Activated CD4-positive, alpha-beta T cell treated with anti-CD3 and anti-CD28 coated beads for 36 hours (primary cell): ENCODE data around the gene ISX. TPM values are rescaled to one million over a fixed set of nuclear protein-coding genes. Genes with fewer than 3 reads are reported as not detected.
A peak's percentile ranks its signal among the peaks of the same experiment; 100 is the strongest.
"Not testable (repeated sequence)": the region's sequence is repeated elsewhere in the genome, so short reads cannot be mapped to it uniquely, and the experiment has no call there.

Source experiments
- ATAC-seq: fragments of 200-7000 bp; cut with Tn5 transposase; one replicate; pipeline ENCODE4 v1.10.0; 2021; ENCODE audit warnings: mild to moderate bottlenecking, moderate library complexity
- CTCF ChIA-PET: fragments of 350-600 bp; sonication (Branson Sonifier 250); formaldehyde crosslinking; loops from one replicate; lab custom pipeline; 2021; ENCODE audit warnings: antibody characterized with exemption; lab: Charles Lee
- POLR2A ChIA-PET: fragments of 350-600 bp; sonication (Branson Sonifier 250); formaldehyde crosslinking; loops from one replicate; lab custom pipeline; 2021; ENCODE audit warnings: antibody characterized with exemption, inconsistent platforms; lab: Charles Lee
- DNase-seq: peaks from one replicate; pipeline ENCODE4 v3.0.0-alpha.2; 2020
- H3K27ac Mint-ChIP-seq: one replicate; pipeline ENCODE4 v1.8.0; 2021; ENCODE audit warnings: mixed read lengths
- H3K27me3 Mint-ChIP-seq: one replicate; pipeline ENCODE4 v1.8.0; 2021; ENCODE audit warnings: mixed read lengths
- H3K36me3 Mint-ChIP-seq: one replicate; pipeline ENCODE4 v1.8.0; 2021; ENCODE audit warnings: low read depth, mixed read lengths
- H3K4me1 Mint-ChIP-seq: one replicate; pipeline ENCODE4 v1.8.0; 2021; ENCODE audit warnings: mixed read lengths
- H3K4me3 Mint-ChIP-seq: one replicate; pipeline ENCODE4 v1.8.0; 2021; ENCODE audit warnings: mild to moderate bottlenecking, moderate library complexity, mixed read lengths
- H3K9me3 Mint-ChIP-seq: one replicate; pipeline ENCODE4 v1.8.0; 2021; ENCODE audit warnings: low read depth, mixed read lengths
- intact Hi-C, 2 experiments: fragments of 100-400 bp; cut with DNase I in 1 of 2; cut with micrococcal nuclease in 1 of 2; formaldehyde crosslinking; loops; one replicate each; pipeline versions ENCODE4 v1.14.2 to v1.15.1; 2022 to 2024; cut with DNase I, micrococcal nuclease
- total RNA-seq, 2 experiments: library from RNA; stranded (reverse); gene quantifications; one replicate each; pipeline ENCODE4 v1.2.3, GENCODE V29; 2021

The ISX gene
- total RNA-seq, 2 experiments from 2014 or later: not detected

GRCh38 chr22:35034963-35035362 is 31.0 kb upstream of the ISX start:
- intact Hi-C loops: no loop called here
- no peak for ATAC-seq
- CTCF ChIA-PET: no interaction called here

GRCh38 chr22:35037089-35037488 is 28.9 kb upstream of the ISX start:
- ChIA-PET POLR2A (no interaction called here), CTCF (interaction anchor here (0.6 to 0.7 kb wide), 3 partner anchors 45 to 144 kb away, joined by 3 read pairs; no protein-coding TSS in a partner anchor)
- H3K27ac Mint-ChIP-seq: no peak overlapping the region
- intact Hi-C loops: no loop called here
- no peaks in the 10 kb centered on the region for H3K9me3 Mint-ChIP-seq
- no peaks in the 10 kb centered on the region for H3K36me3 Mint-ChIP-seq
- peaks cover 11% of the 10 kb centered on the region for H3K27me3 Mint-ChIP-seq
- no peaks in the 10 kb centered on the region for H3K4me1 Mint-ChIP-seq
- ATAC-seq: no peak
- H3K4me3 Mint-ChIP-seq: no peak overlapping the region
- no peak for DNase-seq

More at GRCh38 chr22:35034963-35035362, 31.0 kb upstream of the ISX start:
- Mint-ChIP-seq H3K36me3 (no peaks in the 10 kb centered on the region), H3K27ac (no peak overlapping the region), H3K4me3 (no peak overlapping the region), H3K4me1 (no peaks in the 10 kb centered on the region), H3K27me3 (peaks cover 15% of the 10 kb centered on the region), H3K9me3 (no peaks in the 10 kb centered on the region)
- no peak for DNase-seq
- POLR2A ChIA-PET: no interaction called here

GRCh38 chr22:35039625-35040024 is 26.3 kb upstream of the ISX start:
- CTCF ChIA-PET: interaction anchor here (0.7 kb wide), 1 partner anchor 112 kb away, joined by 3 read pairs; no protein-coding TSS in a partner anchor
- H3K9me3 Mint-ChIP-seq: no peaks in the 10 kb centered on the region
- no peak overlapping the region for H3K4me3 Mint-ChIP-seq
- no peaks in the 10 kb centered on the region for H3K4me1 Mint-ChIP-seq
- H3K36me3 Mint-ChIP-seq: no peaks in the 10 kb centered on the region
- DNase-seq (no peak), ATAC-seq (no peak)
- H3K27ac Mint-ChIP-seq: no peak overlapping the region
- POLR2A ChIA-PET: no interaction called here
- peaks cover 7% of the 10 kb centered on the region for H3K27me3 Mint-ChIP-seq
- intact Hi-C loops: loop anchor here (2.0 to 10.0 kb wide), 3 partner anchors 105 to 195 kb away; no protein-coding TSS in a partner anchor

GRCh38 chr22:35043252-35043933 is 22.6 kb upstream of the ISX start:
- Mint-ChIP-seq H3K4me1 (no peaks in the 10 kb centered on the region), H3K9me3 (no peaks in the 10 kb centered on the region), H3K4me3 (no peak overlapping the region), H3K27me3 (peaks cover 8% of the 10 kb centered on the region), H3K27ac (no peak overlapping the region), H3K36me3 (no peaks in the 10 kb centered on the region)
- CTCF ChIA-PET: interaction anchor here (1.4 kb wide), 1 partner anchor 107 kb away, joined by 4 read pairs; no protein-coding TSS in a partner anchor
- DNase-seq (peak; percentile 25), ATAC-seq (no peak)
- POLR2A ChIA-PET: no interaction called here
- intact Hi-C loops: loop anchor here (1.0 to 10.0 kb wide), 3 partner anchors 101 to 191 kb away; no protein-coding TSS in a partner anchor

- intact Hi-C loops: loop anchor here (1.0 to 10.0 kb wide), 3 partner anchors 101 to 191 kb away; no protein-coding TSS in a partner anchor
- DNase-seq: no peak
- H3K4me3 Mint-ChIP-seq: no peak overlapping the region
These were observed 22.0 kb upstream of the ISX start for GRCh38 chr22:35043934-35044319.

GRCh38 chr22:35044607-35045390 is 21.2 kb upstream of the ISX start:
- no peaks in the 10 kb centered on the region for H3K36me3 Mint-ChIP-seq
- H3K27me3 Mint-ChIP-seq: peaks cover 14% of the 10 kb centered on the region
- intact Hi-C loops: loop anchor here in 1 of 2 experiments (10.0 kb wide), 2 partner anchors 100 to 190 kb away; no protein-coding TSS in a partner anchor
- ATAC-seq (no peak), DNase-seq (no peak)
- POLR2A ChIA-PET: no interaction called here
- H3K27ac Mint-ChIP-seq: no peak overlapping the region
- H3K9me3 Mint-ChIP-seq: no peaks in the 10 kb centered on the region
- H3K4me1 Mint-ChIP-seq: no peaks in the 10 kb centered on the region
- CTCF ChIA-PET: interaction anchor here (0.7 kb wide), 1 partner anchor 1079 kb away, joined by 3 read pairs; no protein-coding TSS in a partner anchor
- H3K4me3 Mint-ChIP-seq: no peak overlapping the region

More at GRCh38 chr22:35043934-35044319, 22.0 kb upstream of the ISX start:
- Mint-ChIP-seq H3K4me1 (no peaks in the 10 kb centered on the region), H3K27ac (no peak overlapping the region), H3K9me3 (no peaks in the 10 kb centered on the region), H3K36me3 (no peaks in the 10 kb centered on the region), H3K27me3 (peaks cover 11% of the 10 kb centered on the region)
- no peak for ATAC-seq
- ChIA-PET CTCF (interaction anchor here (1.4 kb wide), 1 partner anchor 107 kb away, joined by 4 read pairs; no protein-coding TSS in a partner anchor), POLR2A (no interaction called here)

GRCh38 chr22:35045451-35045850 is 20.5 kb upstream of the ISX start:
- H3K27ac Mint-ChIP-seq: no peak overlapping the region
- DNase-seq: no peak
- no peak overlapping the region for H3K4me3 Mint-ChIP-seq
- ATAC-seq: no peak
- H3K4me1 Mint-ChIP-seq: no peaks in the 10 kb centered on the region
- intact Hi-C loops: loop anchor here in 1 of 2 experiments (10.0 kb wide), 2 partner anchors 99 to 189 kb away; no protein-coding TSS in a partner anchor
- peaks cover 14% of the 10 kb centered on the region for H3K27me3 Mint-ChIP-seq
- no peaks in the 10 kb centered on the region for H3K9me3 Mint-ChIP-seq
- CTCF ChIA-PET: no interaction called here
- no peaks in the 10 kb centered on the region for H3K36me3 Mint-ChIP-seq
- POLR2A ChIA-PET: no interaction called here

- no peaks in the 10 kb centered on the region for H3K4me1 Mint-ChIP-seq
- no peak overlapping the region for H3K4me3 Mint-ChIP-seq
- intact Hi-C loops: loop anchor here in 1 of 2 experiments (10.0 kb wide), 2 partner anchors 98 to 188 kb away; no protein-coding TSS in a partner anchor
- DNase-seq (no peak), ATAC-seq (no peak)
- no peaks in the 10 kb centered on the region for H3K9me3 Mint-ChIP-seq
- H3K27me3 Mint-ChIP-seq: peaks cover 14% of the 10 kb centered on the region
- POLR2A ChIA-PET: no interaction called here
- CTCF ChIA-PET: interaction anchor here (0.7 kb wide), 1 partner anchor 94 kb away, joined by 3 read pairs; no protein-coding TSS in a partner anchor
- no peaks in the 10 kb centered on the region for H3K36me3 Mint-ChIP-seq
- no peak overlapping the region for H3K27ac Mint-ChIP-seq
These were observed 19.1 kb upstream of the ISX start for GRCh38 chr22:35046744-35047462.

- DNase-seq, POLR2A ChIA-PET, H3K4me1 Mint-ChIP-seq, CTCF ChIA-PET, H3K27ac Mint-ChIP-seq, H3K36me3 Mint-ChIP-seq, H3K4me3 Mint-ChIP-seq, ATAC-seq, H3K9me3 Mint-ChIP-seq: not testable (repeated sequence)
- peaks cover 15% of the 10 kb centered on the region for H3K27me3 Mint-ChIP-seq
- intact Hi-C loops: loop anchor here in 1 of 2 experiments (5.0 kb wide), 1 partner anchor 77 kb away; no protein-coding TSS in a partner anchor
These were observed 15.9 kb upstream of the ISX start for GRCh38 chr22:35050038-35050437.

GRCh38 chr22:35051013-35051535 is 14.9 kb upstream of the ISX start:
- intact Hi-C loops: loop anchor here in 1 of 2 experiments (5.0 kb wide), 1 partner anchor 76 kb away; no protein-coding TSS in a partner anchor
- no peak for DNase-seq
- POLR2A ChIA-PET: no interaction called here
- no peaks in the 10 kb centered on the region for H3K36me3 Mint-ChIP-seq
- ATAC-seq: no peak
- no peak overlapping the region for H3K4me3 Mint-ChIP-seq
- CTCF ChIA-PET: no interaction called here
- no peaks in the 10 kb centered on the region for H3K9me3 Mint-ChIP-seq
- H3K27me3 Mint-ChIP-seq: peaks cover 15% of the 10 kb centered on the region
- H3K27ac Mint-ChIP-seq: no peak overlapping the region
- no peaks in the 10 kb centered on the region for H3K4me1 Mint-ChIP-seq
